Muscle of back (tissue), 11 donors: ENCODE results near the gene NIPSNAP2. TPM values are rescaled to one million over a fixed set of nuclear protein-coding genes. Genes with fewer than 3 reads are reported as not detected.
"Not testable (repeated sequence)": the region's sequence is repeated elsewhere in the genome, so short reads cannot be mapped to it uniquely, and the experiment has no call there.

Source experiments
- DNase-seq, 3 donors: peaks; one replicate each; pipeline versions ENCODE4 v3.0.0 to v3.0.0-alpha.2; 2013
- polyA plus RNA-seq, 10 donors: library from polyadenylated mRNA; unstranded; fragments of 120-200 nt; gene quantifications; one replicate each; pipeline ENCODE4 v1.2.1, GENCODE V29; 2013; ENCODE audit not compliant: insufficient read length in 10 of 10

NIPSNAP2 gene
- polyA plus RNA-seq, 10 donors, result 76.0 to 126 (median 101) TPM

DNA sequence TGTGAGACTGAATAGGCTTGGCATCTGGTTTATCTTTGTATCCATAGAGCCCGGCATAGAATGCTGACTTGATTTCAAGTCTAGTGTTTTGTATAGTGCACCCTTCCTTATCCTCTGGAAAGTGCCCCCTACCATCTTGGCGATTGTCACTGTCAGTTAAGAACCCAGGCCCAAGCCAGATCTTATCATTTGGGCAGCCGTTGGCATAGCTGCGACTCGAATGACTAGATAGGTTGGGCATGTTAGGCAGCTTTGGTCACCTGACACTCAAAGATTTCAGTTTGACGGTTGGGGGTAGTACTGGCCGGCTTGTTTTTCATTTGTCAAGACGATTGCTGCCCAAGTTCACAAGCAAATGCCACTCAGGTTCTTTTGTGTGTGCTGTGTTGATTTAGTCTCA lies 6.6 kb downstream of the NIPSNAP2 start:
- DNase-seq, result no peak

DNA sequence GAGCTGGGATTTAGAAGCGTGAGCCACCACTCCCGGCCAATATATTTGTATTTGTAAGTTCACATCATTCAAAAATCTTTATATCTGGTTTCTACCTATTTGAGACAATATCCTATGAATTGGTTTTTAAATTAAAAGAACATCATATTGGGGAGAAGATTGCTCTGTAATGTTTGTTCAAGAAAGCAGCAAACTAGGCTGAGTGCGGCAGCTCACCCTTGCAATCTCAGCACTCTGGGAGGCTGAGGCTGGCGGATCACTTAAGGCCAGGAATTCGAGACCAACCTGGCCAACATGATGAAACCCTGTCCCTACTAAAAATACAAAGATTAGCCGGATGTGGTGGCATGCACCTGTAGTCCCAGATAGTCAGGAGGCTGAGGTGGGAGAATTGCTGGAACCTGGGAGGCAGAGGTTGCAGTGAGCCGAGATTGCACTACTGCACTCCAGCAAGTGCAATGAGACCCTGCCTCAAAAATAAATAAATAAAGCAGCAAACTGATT lies 9.4 kb downstream of the NIPSNAP2 start:
- no peak for DNase-seq

- DNase-seq, result no peak
Observed at GRCh38 chr7:55975988-55976633, 11.7 kb downstream of the NIPSNAP2 start.

- peak in 1 of 3 donors; percentile 22 for DNase-seq
Observed at GRCh38 chr7:55977831-55978230, 13.4 kb downstream of the NIPSNAP2 start.

DNA sequence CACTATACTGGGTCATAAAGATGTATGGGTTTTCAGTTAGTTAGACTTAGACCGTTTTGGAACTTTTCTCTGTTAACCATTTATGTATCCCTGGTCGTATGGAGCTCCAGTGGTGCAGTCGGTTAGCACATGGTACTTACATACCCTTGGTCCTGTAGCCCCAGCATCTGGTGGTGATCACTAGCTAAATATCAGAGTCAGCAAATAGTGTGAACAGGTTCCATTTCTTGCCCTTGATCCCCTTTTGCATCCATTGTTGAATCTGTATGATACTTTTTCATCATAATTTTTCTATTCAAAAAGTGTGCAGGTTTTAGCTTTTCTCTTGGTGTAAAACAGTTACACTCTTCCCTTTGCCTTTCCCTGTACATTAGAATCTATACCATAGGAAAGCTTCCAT lies 15.9 kb downstream of the NIPSNAP2 start:
- no peak for DNase-seq

DNA sequence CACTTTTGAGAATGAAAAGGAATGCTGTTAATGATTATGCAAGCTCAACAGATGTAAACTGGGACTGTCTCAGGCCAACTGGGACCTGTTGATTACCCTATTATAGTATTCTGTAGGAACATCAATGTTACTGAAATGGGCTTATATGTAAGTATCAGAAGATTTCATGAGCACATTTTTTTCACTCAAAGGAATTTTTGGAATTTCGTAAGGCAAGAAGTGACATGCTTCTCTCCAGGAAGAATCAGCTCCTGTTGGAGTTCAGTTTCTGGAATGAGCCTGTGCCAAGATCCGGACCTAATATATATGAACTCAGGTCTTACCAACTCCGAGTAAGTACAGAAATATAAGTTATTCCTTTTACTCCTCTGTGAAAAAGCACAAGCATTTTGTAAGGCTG lies 19.2 kb downstream of the NIPSNAP2 start:
- DNase-seq, result no peak

GRCh38 chr7:55992346-55992745 lies 28.0 kb downstream of the NIPSNAP2 start:
- DNase-seq, result no peak

DNA sequence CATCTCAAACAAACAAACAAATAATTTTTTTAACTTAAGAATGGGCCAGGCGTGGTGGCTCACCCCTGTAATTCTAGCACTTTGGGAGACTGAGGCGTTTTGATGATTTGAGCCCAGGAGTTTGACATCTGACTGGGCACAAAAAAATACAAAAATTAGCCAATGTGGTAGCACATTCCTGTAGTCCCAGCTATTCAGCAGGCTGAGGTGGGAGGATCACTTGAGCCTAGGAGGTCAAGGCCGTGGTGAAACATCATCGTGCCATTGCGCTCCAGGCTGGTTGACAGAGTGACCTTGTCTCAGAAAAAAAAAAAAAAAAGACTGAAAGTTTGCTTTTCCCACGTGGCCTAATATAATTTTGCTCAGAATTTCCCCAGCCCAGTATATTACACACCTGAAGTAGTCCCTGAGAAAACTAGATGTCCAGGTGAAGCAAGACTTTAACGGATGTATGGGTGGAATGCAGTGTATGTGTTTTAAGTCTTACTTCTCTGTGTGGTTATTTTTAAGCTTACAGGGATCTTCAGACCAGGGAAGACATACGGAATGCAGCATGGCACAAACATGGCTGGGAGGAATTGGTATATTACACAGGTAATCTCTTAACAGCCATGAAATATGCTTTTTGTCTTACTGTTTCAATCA lies 32.6 kb downstream of the NIPSNAP2 start:
- no peak for DNase-seq

DNA sequence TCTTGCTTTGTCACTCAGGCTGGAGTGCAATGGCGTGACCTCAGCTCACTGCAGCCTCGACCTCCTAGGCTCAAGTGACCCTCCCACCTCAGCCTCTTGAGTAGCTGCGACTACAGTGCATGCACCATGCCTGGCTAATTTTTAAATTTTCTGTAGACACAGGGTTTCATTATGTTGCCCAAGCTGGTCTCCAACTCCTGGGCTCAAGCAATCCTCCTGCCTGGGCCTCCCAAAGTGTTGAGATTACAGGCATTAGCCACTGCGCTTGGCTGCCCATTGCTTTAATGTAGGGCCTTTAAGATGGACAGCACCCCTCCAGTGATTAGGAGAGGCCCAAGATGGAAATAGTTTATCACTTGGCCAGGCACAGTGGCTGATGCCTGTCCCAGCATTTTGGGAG lies 39.4 kb downstream of the NIPSNAP2 start:
- DNase-seq, result no peak

- no peak for DNase-seq
Observed at GRCh38 chr7:56007167-56007652, 42.8 kb downstream of the NIPSNAP2 start.

- DNase-seq, result no peak
Observed at GRCh38 chr7:56007891-56008290, 43.5 kb downstream of the NIPSNAP2 start.

- peak in 1 of 3 donors; percentile 4 for DNase-seq
Observed at GRCh38 chr7:56009695-56010094, 45.3 kb downstream of the NIPSNAP2 start.

DNA sequence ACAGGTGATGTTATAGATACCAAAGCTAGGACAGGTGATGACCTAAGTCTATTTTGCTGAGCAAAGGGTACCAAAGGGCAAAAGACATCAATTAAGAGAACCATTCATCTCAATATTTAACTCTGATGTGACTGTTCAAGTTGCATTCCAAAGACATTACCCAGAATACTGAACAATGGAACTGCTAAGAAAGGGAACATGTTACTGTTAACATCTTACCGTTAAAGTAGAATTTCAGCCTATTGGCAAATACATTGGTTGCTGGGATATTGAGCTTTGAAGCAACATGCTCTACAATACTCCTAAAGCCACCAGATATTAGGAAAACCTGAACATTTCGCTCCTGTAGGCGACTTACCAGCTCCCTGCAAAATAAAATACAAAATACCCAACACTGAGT lies 52.6 kb downstream of the NIPSNAP2 start:
- not testable (repeated sequence) for DNase-seq

DNA sequence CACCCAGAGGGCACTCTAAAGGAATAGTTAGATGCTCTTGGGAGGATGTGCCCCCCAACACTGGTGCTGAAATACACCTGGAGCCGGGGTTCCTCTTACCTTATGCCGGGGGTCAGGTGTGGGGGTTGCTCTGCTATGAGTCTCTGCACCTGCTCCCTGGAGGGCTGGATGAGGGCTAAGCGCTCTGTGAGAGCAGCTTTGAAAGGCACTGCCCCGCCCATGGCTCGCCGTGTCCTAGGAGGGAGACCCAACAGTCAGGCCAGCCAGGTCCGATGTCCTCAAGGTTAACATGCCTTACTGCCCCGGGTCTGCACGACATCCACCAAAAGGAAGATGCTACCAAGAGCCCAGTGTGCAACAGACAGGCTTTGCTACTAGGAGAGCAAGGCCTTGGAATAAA lies 55.1 kb downstream of the NIPSNAP2 start:
- DNase-seq, result no peak

- no peak for DNase-seq
Observed at GRCh38 chr7:56023500-56023899, 59.1 kb downstream of the NIPSNAP2 start.

DNA sequence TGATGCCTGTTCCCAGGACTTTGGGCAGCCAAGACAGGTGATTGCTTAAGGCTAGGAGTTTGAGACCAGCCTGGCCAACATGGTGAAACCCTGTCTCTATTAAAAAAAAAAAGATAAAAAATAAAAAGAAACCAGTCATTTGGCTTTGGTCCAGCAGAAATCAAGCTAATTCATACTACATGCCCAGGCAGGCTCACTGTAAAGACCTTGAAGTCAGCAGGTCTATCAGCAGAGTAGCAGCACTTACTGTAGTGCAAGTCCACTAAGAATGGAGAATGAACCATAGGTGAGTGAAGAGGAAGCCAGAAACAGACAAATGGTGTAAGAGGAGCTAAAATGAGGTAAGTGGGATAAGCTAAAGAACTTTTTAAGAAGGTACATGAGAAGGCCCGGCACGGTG lies 62.2 kb downstream of the NIPSNAP2 start:
- DNase-seq, result no peak

DNA sequence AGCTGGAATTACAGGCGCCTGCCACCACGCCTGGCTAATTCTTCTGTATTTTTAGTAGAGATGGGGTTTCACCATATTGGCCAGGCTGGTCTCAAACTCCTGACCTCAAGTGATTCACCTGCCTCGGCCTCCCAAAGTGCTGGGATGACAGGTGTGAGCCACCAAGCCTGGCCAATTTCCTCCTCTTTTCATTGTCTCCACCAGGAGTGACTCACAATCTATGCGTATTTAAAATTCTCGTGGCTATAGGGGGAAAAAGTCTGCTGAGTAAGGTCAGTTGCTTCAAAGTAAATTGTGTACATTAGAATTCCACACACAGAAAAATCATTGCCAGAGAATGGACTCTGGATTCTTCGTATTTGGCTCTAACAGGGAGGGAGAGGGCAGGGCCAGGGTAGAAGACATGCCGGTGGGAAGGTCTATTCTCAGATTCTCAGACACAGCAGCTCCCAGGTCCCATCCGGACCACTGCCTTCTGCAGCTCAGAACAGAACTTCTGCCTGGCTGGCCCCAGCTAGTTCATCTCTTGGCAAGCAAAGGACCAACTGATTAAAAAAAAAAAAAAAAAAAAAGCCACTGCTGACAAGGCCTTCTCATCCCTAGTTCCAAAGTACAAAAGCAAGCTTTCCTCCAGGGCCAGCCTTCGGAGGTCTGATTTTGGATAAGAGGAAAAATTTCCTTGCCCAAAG lies 64.7 kb downstream of the NIPSNAP2 start:
- no peak for DNase-seq

DNA sequence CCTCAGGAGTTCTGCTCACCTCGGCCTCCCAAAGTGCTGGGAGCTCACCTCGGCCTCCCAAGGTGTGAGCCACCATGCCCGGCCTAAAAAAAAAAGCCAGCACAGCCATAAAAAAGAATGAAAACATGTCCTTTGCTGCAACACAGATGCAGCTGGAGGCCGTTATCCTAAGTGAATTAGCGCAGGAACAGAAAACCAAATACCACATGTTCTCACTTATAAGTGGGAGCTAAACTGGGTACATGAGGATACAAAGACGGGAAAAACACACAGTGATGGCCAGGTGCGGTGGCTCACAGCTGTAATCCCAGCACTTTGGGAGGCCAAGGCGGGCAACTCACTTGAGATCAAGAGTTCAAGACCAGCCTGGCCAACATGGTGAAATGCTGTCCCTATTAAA lies 66.0 kb downstream of the NIPSNAP2 start:
- DNase-seq, result no peak

GRCh38 chr7:56031556-56031955 lies 67.2 kb downstream of the NIPSNAP2 start:
- not testable (repeated sequence) for DNase-seq

GRCh38 chr7:56032578-56032977 lies 68.2 kb downstream of the NIPSNAP2 start:
- DNase-seq, result not testable (repeated sequence)

DNA sequence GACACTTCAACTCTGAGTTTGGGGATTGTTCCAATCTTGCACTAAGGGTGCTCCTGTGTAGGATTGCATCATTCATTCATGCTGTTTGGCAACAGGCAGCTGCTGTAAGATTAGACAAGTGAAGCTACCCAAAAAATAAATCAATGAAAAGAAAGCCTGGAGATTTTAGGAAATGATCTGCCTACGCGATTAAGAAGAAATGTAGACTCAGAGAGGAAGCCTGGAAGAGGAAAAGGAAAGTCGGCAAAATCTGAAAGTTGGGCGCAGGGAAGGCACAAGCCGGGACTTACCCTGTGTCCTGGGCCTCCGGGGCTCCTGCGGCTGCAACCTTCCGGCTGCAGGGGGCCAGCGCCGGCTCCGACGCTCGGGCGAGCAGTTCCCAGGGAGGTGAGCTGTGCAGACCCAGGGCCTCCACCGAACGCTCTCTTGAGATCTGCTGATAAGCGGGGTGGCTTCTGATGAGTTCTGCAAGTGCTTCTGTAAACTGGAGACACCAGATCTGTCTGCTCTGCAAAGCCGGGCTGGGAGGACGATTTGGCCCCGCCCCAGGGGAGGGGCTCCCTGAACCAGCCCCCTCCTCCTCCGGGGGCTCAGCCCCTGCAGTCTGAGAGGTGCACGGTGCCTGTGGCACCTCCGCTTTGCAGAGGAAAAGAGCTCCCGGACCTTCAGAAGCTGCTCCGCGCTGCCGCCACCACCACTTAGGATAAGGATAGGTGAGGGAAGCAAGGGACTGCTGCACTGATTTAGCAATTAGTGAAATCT lies 69.5 kb downstream of the NIPSNAP2 start:
- peak; percentile 54 to 83 (median 65) for DNase-seq

- no peak for DNase-seq
Observed at GRCh38 chr7:56040730-56041129, 76.3 kb downstream of the NIPSNAP2 start.
